Ovary (tissue), 9 donors: ENCODE data around the gene GPR171. TPM values are rescaled to one million over a fixed set of nuclear protein-coding genes. Genes with fewer than 3 reads are reported as not detected.

Experiments used
- DNase-seq, 5 donors: peaks; one replicate each; pipeline ENCODE4 v3.0.0-alpha.2; 2019 to 2020
- H3K27ac ChIP-seq, 2 donors: fragments of 200-600 bp; one replicate each; pipeline versions ENCODE4 v1.5.1 to v1.8.0; 2019 to 2022
- H3K27me3 ChIP-seq: fragments of 200-600 bp; one replicate; pipeline ENCODE4 v1.8.0; 2022
- H3K36me3 ChIP-seq: fragments of 200-600 bp; sonication (generic); one replicate; pipeline ENCODE4 v1.5.1; 2019
- H3K4me1 ChIP-seq: one replicate; pipeline ENCODE4 v1.8.1; 2013; ENCODE audit warnings: mild to moderate bottlenecking, moderate library complexity; ENCODE audit not compliant: insufficient read depth
- H3K4me3 ChIP-seq: fragments of 200-600 bp; sonication (generic); one replicate; pipeline ENCODE4 v1.5.1; 2017
- H3K9me3 ChIP-seq, 2 donors: fragments of 200-600 bp in 1 of 2; sonication (generic) in 1 of 2; one replicate each; pipeline versions ENCODE4 v1.5.1 to v1.8.1; 2013 to 2019; ENCODE audit warnings: mild to moderate bottlenecking in 1 of 2, moderate library complexity in 1 of 2
- EP300 ChIP-seq: sonication (generic); formaldehyde crosslinking; IDR thresholded peaks from one replicate; pipeline ENCODE4 v1.6.1; 2017; ENCODE audit warnings: antibody characterized with exemption
- POLR2A ChIP-seq: fragments of 450-650 bp; IDR thresholded peaks from one replicate; pipeline ENCODE4 v1.6.1; 2017; ENCODE audit warnings: antibody characterized with exemption, mild to moderate bottlenecking, moderate library complexity
- WGBS, 3 donors: extraction: QIAGEN DNeasy Blood & Tissue Kit in 1 of 3; methylation state at CpG; one replicate each; pipeline versions ENCODE4 v1.1.5 to v1.1.7; 2013 to 2017; 5-methylcytosine and 5-hydroxymethylcytosine counted together
- intact Hi-C, 4 donors: fragments of 100-400 bp; cut with DNase I; formaldehyde crosslinking; loops; one replicate each; pipeline versions ENCODE4 v1.11.0 to v1.15.1; 2022 to 2023
- polyA plus RNA-seq, 2 donors: library from polyadenylated mRNA; stranded (reverse); fragments of 200-250 nt in 1 of 2; fragments of 350-450 nt in 1 of 2; fragmentation: Illumina TruSeq in 1 of 2; extraction: RNeasy Lipid Tissue Mini Kit (QIAGEN cat#74804) in 1 of 2; gene quantifications; one replicate each; pipeline ENCODE4 v1.2.3, GENCODE V29; 2013 to 2014
- total RNA-seq, 7 donors: library from RNA; depleted of rRNA in 2 of 7; stranded (reverse); fragments of >200 nt in 2 of 7; fragmentation: NEBNext Ultra II Directional in 3 of 7; extraction: Animal tissue kit (Norgen Biotek cat#: 25700) in 3 of 7; gene quantifications; one replicate each; pipeline versions ENCODE4 v1.1.0 to v1.2.4, GENCODE V29; 2016 to 2023
- TF ChIP-seq, protein P1 (sequence below), 3 donors: fragments of 450-650 bp in 2 of 3; fragments of 200-600 bp in 1 of 3; IDR thresholded peaks; one replicate each; pipeline versions ENCODE4 v1.5.1 to v1.8.0; 2016 to 2022; ENCODE audit warnings: antibody characterized with exemption in 3 of 3, mild to moderate bottlenecking in 1 of 3
- donor health status: DM: no; HTN: no; CAD: no; lungs with moderate emphysema.
- donor health status: DM: no; HTN: no; CAD: no.
- donor health status: Bipolar disorder and iron deficiency.
- donor health status: DM: yes; HTN: yes; CAD: no.
- donor health status: DM: no; HTN: no; CAD: no.
- donor health status: DM: yes; HTN: yes; CAD: no.

Gene GPR171
- total and polyA plus RNA-seq, 9 donors = 0.21 to 2.6 (median 0.85) TPM; not detected in 3

DNA sequence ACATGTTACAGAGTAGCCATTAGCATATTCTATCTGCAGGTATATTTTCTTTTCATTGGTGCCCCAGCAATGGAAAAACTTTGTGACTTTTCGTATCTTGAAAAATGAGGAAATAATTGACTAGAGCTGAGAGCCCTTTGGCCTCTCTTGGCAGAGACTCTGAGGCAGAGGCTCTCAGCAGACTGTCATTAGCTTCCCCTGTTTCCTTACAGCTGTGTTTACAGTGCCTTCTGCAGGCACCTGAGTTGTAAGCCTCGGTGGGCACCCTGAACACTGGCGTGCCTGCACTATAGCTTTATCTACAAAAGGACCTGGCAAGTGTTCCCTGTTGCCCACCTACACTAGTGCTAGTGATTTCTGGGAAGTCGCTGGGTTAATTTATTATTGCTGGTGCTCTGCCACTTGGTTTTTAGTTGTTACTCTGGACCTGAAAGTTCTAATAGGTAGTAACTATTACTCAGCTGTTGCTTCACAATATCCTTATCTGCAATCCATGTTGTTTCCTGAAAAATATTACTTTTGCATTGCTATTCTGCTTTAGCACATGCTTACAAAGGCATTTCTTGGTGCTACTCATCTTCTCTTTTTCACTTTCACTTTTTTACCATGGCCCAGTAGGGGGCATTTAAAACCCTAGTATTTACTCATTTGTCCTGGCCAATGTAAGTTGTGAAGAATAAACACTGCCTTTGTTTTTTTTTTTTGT, 7.8 kb upstream of the GPR171 start:
- intact Hi-C loops = no loop called here
- TF ChIP-seq EP300 (no peak), POLR2A (no peak)
- TF ChIP-seq, protein P1, sequence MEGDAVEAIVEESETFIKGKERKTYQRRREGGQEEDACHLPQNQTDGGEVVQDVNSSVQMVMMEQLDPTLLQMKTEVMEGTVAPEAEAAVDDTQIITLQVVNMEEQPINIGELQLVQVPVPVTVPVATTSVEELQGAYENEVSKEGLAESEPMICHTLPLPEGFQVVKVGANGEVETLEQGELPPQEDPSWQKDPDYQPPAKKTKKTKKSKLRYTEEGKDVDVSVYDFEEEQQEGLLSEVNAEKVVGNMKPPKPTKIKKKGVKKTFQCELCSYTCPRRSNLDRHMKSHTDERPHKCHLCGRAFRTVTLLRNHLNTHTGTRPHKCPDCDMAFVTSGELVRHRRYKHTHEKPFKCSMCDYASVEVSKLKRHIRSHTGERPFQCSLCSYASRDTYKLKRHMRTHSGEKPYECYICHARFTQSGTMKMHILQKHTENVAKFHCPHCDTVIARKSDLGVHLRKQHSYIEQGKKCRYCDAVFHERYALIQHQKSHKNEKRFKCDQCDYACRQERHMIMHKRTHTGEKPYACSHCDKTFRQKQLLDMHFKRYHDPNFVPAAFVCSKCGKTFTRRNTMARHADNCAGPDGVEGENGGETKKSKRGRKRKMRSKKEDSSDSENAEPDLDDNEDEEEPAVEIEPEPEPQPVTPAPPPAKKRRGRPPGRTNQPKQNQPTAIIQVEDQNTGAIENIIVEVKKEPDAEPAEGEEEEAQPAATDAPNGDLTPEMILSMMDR (IDR thresholded peaks at IDR 0.05) = no peak
- no peak for DNase-seq
- Histone ChIP-seq H3K36me3 (no peaks in the 10 kb centered on the region), H3K4me1 (no peaks in the 10 kb centered on the region), H3K9me3 (no peaks in the 10 kb centered on the region), H3K4me3 (no peak overlapping the region), H3K27me3 (no peaks in the 10 kb centered on the region), H3K27ac (no peak overlapping the region)
- 46 to 58% (median 51%) methylated on average over 4 of the region's 4 CpGs for WGBS, 3 donors

DNA sequence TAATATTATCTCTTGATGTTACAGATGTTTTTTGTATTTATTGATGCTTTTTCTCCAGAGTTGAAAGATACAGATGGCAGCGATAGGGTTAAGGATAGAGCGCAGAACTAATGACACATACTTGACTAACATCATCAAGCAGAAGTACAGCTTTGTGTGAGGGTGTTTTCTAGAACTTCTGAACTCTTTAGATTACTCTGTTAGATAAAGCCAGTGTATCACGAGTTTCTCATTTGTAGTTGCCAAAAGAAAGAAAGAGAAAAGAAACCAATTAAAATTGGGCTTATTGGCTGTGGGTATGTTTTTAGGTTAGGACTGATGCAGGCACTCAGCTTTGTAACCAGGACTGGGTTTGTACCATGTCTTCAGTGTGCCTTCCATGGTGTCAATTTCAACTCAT, 6.6 kb upstream of the GPR171 start:
- Histone ChIP-seq H3K36me3 (no peaks in the 10 kb centered on the region), H3K9me3 (no peaks in the 10 kb centered on the region), H3K4me3 (no peak overlapping the region), H3K27ac (no peak overlapping the region), H3K4me1 (no peaks in the 10 kb centered on the region), H3K27me3 (no peaks in the 10 kb centered on the region)
- WGBS, 3 donors = 88 to 89% (median 88%) methylated on average over 3 of the region's 3 CpGs
- intact Hi-C loops = no loop called here
- TF ChIP-seq, protein P1 (IDR thresholded peaks at IDR 0.05) = no peak
- TF ChIP-seq POLR2A (no peak), EP300 (no peak)
- DNase-seq = no peak

DNA sequence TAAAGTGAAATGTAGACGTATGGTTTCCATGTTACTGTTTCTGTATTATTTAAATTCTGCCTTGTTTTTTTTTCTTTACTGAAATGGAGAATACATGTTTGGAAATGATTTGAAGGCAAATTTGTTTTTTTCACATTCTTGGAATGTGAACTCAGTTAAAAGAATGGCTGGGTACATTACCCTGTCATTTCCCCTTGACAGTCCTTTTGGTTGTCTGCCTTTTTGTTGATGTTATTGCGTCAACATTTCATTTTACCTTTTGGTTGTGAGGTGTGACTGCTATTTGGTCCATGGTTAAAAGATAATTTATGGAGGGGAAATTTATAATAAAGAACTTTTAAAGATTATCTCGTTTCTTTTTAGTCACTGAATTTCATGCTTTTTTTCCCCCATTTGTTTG, 3.2 kb upstream of the GPR171 start:
- 82 to 90% (median 89%) methylated on average over 3 of the region's 3 CpGs for WGBS, 3 donors
- TF ChIP-seq, protein P1 (IDR thresholded peaks at IDR 0.05) = no peak
- TF ChIP-seq POLR2A (no peak), EP300 (no peak)
- intact Hi-C loops = no loop called here
- no peaks in the 10 kb centered on the region for H3K36me3 ChIP-seq
- no peaks in the 10 kb centered on the region for H3K9me3 ChIP-seq
- H3K4me3 ChIP-seq = no peak overlapping the region
- no peak overlapping the region for H3K27ac ChIP-seq
- no peaks in the 10 kb centered on the region for H3K4me1 ChIP-seq
- H3K27me3 ChIP-seq = no peaks in the 10 kb centered on the region
- no peak for DNase-seq

DNA sequence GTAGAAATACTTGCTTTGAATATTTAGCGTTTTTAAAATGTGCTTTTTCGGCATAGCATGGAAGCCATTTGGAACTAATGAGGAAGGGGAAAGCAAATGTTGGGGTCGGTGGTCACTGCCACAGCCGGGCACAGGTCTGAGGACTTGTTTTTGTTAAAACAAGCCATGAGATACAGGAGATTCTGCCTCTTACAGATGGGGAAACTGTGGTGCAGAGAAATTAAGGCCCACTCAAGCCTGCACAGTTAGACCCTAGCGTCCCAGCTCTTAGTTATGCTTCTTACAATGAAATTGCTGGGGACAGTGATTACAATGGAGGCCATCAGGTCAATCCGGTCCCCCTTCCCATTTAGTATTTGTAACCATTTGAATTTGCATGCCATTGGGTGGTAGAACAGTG, 2.5 kb upstream of the GPR171 start:
- DNase-seq = no peak
- intact Hi-C loops = no loop called here
- TF ChIP-seq, protein P1 (IDR thresholded peaks at IDR 0.05) = no peak
- TF ChIP-seq POLR2A (no peak), EP300 (no peak)

More for the DNA sequence above, 2.5 kb upstream of the GPR171 start:
- 93 to 96% (median 95%) methylated on average over 6 of the region's 6 CpGs for WGBS, 3 donors
- no peaks in the 10 kb centered on the region for H3K4me1 ChIP-seq
- no peaks in the 10 kb centered on the region for H3K27me3 ChIP-seq
- no peaks in the 10 kb centered on the region for H3K36me3 ChIP-seq
- H3K9me3 ChIP-seq = no peaks in the 10 kb centered on the region
- H3K4me3 ChIP-seq = no peak overlapping the region
- H3K27ac ChIP-seq = no peak overlapping the region
